GM11168 (cell line): ENCODE data around the gene HIP1R.
"Not testable (repeated sequence)": the region's sequence is repeated elsewhere in the genome, so short reads cannot be mapped to it uniquely, and the experiment has no call there.

ENCODE experiments used
- in situ Hi-C: fragments of 300-500 bp; cut with MboI; formaldehyde crosslinking; loops from one replicate; pipeline ENCODE4 v1.12.0; 2022; ENCODE audit warnings: low sequenced_read_pairs; ENCODE audit not compliant: unreplicated experiment

Gene HIP1R

DNA sequence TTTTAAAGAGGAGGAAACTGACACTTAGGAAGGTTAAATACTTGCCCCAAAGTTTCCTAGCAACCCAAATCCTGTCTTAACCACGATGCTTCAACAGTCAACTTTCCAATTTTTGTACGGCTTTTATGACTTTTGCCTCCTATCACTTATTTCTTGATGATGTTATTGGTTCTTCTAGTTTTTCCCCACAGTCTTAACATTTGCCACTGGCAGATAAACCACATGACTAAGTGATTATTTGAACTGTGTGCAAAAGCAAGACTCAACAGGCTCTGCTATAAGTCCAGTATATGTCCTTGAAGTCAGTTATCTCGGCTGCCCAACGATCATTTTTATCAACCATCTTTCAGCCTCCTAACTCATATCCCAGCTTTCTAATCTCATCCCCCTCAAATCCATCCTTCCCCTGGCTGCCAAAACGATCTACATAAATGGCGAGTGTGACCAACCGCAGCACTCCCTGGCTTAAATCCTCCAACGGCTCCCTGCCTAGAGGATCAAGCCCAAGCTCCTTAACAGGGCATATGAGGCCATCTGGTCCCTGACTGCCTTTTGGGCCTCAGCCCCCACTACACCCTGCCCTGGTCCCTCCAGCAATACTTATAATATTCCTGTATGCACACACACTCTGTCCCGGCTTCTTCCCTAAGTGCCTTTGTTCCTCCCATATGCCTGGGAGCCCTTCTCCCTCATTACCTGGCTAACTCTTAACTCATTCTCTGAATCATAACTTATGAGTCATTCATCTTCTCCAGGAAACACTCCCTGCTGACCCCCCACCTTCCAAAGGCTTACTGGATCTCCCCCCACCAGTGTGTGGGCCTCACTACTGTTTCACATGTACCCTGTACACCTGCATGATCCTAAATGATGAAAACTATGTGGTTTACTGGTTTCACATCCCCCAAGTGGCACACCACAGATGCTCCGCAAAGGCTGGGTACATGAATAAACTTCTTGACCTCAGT lies 51.9 kb downstream of the HIP1R start:
- in situ Hi-C loops, result no loop called here

DNA sequence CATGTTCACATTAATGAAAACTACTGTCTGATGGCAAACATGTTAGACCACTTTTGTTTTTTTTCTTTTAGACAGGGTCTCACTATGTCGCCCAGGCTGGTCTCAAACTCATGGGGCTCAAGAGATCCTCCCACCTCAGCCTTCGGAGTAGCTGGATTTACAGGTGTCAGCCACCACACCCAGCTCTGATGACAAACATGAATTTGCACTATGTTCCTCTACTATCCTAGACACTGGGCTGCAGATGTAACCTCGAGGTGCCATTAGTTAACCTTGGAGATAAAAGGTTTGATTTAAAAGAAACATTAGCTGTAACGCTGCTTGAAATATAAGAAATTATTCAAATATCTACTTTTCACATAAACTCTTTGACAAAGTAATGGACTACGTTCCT lies 52.6 kb downstream of the HIP1R start:
- in situ Hi-C loops, result no loop called here

DNA sequence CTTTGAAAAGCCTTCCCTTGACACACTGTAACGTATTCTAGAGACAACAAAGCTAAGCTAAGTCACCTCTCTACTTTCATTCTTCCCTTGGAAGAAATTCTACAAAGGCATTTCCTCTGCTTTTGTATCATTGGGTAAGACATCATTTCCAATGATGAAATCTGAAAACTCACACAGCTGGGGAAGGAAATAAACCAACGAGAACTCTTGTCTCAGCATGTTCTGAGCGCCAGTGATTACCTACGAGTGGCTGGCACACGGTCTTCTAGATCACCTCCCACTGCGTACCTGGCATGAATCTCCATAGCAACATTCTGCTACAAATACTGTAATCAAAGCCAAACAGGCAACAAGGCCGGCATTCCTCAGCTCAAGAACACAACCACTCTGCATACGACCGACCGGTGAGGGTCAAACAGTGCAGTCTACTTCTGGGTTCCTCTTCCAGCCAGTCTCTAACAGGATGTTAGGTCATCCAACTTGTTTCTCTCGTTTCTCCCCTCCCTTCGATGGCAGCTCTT lies 53.0 kb downstream of the HIP1R start:
- in situ Hi-C loops, result no loop called here

DNA sequence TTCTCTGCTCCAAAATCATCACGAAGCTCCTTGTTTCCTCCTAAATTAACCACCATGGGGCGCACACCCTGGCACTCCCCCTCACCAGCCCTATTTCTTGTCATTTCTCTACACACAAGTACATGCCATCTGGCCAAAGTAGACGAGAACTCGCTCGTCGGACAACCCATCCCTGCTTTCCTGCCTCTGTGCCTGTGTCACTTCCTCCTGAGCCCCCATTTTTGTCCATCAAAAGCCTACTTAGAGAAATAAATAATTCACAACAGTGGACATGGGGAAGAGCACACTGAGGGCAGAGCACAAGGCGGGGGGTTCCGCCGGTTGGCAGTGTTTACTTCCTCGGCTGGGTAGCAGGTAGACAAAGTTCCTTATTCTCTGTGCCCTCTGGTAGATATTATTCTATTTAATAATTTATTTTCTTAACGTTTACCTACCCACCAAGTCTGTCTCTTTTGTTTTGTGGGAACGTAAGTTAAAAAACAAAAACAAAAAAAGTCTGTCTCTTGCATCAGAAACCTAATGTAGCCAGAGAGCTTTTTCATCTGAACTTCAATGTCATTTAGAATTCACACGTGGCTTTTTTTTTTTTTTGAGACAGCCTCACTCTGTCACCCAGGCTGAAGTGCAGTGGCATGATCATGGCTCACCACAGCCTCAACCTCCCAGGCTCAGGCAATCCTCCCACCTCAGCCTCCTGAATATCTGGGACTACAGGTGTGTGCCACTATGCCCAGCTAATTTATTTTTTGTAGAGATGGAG lies 54.7 kb downstream of the HIP1R start:
- in situ Hi-C loops, result no loop called here

DNA sequence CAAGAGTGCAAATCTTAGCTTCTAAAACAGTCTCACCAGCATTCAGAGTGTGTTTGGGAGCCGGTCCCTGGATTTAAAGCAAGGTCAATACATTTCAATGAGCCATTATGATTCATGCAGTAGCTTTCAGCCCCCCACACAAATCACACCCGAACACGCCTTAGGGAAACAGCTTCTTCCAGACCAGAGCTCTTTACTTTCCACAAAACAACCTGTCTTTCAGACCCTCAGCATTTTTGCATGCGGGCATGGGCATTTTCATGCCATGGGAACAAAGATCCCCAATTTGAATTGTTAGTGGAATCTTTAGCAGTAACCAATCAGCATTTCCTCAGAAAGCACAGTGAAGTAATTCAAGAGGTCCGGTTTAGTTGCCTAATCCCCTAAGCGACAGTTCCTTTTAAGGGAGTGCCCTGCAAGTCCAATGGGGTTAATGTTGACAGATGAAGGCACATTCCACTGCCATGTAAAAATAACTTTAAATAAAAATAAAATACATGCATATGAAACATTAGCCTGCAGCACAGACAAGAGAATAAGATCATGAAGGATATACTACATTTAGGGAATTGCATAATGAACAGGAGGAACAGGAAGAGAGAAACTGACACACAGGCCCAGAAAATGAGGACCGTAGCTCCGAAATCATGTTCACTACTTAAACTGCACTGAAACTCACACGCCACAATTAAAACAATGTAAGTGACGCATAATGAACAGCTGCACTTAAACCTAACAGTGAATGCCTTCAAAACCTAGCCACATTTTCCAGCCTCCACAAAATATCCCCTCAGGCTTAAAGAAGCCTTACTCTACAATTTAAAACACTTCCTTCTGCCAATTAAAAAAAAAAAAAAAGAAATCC lies 56.6 kb downstream of the HIP1R start:
- in situ Hi-C loops, result no loop called here

DNA sequence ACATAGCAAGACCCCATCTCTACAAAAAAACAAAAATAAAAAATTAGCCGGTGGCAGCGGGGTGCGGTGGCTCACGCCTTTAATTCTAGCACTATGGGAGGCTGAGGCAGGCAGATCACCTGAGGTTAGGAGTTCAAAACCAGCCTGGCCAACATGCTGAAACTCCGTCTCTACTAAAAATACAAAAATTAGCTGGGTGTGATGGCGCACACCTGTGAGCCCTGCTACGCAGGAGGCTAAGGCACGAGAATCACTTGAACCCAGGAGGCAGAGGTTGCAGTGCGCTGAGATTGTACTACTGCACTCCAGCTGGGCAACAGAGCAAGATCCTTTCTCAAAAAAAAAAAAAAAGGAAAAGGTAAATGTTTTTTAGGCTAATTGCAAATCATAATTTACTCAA lies 57.5 kb downstream of the HIP1R start:
- in situ Hi-C loops, result not testable (repeated sequence)

DNA sequence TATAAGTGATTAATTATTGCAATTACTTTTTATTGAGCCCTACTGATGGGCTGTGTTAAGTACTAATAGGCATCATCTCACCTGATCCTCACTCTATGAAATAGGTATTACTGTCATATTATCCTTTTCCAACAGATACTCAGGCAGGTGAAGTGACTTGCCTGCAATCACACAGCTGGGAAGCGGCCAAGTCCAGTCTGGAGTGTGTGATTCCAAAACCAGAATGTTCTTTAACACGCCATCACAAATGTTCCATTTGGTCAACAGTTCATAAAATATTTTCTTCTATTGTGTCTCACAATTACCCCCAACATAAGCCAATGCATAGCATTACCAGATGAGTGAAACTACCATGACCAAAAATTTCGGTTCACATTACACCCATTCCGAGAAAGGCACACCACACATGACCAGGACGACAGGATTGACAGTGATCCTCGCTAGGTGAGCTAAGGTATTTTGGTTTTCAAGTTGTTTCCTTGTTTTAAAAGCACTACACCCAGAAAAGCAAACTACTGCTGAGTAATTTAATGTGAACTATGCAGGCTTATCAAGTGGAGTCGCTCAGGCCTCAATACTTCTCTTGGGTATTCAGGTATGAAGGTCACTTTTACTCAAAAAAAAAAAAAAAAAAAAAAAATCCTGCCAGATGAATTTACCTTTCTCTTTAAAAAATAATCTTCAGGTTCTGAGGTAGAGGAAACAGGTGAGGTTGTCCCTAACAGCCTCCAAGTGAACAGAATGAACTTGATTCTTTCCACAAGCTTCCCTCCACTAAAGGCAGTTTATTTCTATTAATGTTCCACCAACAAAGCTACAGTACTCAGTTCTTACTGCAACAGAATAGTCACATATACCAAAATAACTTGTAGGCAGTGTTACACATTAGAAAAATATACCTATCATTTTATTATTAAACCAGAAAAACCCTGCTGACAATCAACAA lies 58.2 kb downstream of the HIP1R start:
- in situ Hi-C loops, result no loop called here

DNA sequence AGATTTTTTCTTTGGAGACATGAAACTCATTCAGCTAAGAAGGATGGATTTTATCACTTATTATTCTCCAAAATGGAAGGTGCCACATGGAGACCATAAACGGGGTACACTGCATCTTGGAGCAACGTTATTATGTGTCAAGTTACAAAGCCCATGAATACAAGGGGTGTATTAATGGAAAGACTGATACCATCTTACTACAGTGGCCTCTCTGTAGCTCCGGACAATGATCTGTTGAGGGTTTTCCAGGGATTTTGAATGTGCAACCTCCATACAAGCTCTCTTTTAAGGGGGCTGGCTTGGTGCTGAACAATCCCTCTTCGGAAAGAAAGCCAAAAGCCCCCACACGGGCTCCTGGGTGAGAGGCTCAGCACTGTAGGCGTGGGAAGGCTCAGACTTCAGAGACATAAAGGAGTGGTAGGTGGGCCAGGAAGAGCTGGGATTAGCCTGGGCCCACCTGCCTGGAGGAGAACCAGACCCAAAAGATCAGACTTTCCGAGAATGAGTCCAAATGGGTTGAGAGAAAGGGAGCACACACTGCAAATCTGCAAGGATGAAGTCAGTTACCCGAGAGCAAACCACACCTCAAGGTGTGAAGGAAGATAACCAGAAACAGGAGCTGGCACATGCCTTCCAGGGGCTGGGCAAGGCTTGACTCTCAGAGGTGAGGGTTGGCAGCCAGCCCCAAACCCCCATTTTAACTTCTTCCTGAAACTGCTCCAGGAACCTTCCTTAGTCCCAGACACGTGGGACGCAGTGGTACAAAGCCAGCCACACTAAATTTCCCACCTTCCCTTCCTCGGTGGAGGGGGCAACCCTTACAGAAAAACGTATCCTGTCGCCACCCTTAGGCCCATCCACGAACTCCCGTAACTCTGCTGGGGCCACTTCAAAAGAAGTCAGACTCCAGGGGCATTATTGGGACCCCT lies 59.2 kb downstream of the HIP1R start:
- in situ Hi-C loops, result no loop called here

DNA sequence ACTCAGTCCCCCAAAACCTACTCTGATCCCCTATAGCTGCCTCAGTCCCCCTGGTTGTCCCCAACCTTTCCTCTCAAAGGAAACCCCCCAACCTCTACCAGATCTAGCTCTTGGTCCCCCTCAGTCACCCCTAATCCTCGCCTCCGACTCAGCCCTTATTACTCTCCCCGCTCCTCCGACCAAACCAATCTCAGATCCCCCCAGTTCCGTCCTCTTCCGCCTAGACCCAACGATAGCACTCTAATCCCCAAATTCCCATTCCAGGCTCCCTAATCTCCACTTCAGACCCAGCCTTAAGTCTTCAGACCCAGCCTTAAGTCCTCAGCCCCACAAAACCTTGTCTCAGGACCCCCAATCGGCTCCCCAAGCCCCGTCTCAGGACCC lies 60.1 kb downstream of the HIP1R start:
- in situ Hi-C loops, result no loop called here

DNA sequence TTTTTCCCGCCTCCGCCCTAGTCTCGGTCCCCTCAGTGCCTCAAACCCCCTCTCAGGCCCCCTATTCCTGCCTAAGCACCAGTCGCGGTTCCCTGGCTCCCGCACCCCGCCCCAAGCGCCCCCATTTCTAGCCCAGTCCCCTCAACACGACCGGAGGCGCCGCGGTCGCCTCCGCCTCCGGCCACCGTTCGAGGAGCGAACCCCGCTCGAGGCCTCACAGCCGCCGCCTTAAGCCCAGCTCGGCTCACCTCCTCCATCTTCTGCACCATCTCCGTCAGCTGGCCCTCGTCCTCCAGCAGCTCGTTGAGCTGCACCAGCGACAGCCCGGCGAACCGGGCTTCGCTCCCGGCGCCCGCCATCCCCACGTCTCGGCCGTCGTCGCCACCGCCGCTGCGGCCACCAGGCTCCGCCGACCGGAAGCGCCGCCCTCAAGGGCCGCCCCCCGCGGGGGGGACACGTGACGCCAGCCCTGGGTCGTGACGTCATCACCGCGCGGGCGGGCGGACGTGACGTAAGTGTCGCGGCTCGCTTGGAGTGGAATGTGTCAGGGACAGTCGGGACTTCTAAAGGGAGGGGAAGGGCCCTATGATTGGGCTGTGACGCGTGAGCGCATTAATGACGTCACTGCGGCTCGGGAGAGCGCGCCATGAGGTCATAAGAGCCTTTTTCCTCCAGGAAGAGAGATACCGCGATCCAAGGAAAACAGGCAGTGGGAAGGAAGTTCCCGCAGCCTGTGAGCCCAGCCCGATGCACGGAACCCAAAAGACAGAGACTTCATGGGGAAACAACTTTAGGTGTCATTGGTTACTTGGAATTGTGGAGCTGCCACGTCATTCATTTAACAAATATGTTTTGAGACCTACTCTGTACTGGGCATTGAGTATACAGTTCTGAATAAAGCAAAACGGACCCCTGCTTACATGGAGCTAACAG lies 60.7 kb downstream of the HIP1R start, which contains the start of gene VPS37B:
Gene VPS37B, minus strand, starts transcription at position 421 of the 933 bp plus-strand sequence. Its CDS starts 62 bp downstream, at position 359.
- in situ Hi-C loops, result no loop called here

DNA sequence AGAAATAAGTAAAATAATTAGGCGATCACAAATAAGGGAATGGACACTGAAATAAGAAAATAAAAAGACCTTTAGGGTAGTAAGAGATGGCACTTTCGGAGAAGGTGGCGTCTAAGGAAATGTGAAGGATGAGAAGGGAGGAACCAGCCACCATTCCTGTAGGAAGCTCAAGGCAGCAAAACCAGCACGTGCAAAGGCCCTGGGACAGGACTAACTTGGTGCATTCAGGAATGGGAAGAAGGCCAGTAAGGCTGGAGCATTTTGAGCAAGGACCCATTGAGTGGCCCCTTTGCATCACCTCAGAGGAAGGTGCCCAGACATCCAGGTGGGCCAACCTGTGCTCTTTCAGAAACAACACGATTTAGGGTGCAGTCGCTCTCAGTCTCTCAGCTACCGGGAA lies 61.4 kb downstream of the HIP1R start:
- in situ Hi-C loops, result no loop called here

DNA sequence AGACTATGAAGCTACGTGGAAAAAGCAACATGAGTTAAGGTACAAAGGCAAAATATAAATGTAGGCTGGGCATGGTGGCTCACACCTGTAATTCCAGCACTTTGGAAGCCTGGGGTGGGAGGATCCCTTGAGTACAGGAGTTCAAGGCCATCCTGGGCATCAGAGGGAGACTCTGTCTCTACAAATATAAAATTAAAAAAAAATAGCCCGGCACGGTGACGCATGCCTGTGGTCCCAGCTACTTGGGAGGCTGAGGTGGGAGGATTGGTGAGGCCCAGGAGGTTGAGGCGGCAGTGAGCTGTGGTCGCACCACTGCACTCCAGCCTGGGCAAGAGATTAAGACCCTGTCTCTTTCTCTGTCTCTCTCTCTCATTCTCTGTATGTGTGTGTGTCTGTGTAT lies 64.6 kb downstream of the HIP1R start:
- in situ Hi-C loops, result no loop called here

DNA sequence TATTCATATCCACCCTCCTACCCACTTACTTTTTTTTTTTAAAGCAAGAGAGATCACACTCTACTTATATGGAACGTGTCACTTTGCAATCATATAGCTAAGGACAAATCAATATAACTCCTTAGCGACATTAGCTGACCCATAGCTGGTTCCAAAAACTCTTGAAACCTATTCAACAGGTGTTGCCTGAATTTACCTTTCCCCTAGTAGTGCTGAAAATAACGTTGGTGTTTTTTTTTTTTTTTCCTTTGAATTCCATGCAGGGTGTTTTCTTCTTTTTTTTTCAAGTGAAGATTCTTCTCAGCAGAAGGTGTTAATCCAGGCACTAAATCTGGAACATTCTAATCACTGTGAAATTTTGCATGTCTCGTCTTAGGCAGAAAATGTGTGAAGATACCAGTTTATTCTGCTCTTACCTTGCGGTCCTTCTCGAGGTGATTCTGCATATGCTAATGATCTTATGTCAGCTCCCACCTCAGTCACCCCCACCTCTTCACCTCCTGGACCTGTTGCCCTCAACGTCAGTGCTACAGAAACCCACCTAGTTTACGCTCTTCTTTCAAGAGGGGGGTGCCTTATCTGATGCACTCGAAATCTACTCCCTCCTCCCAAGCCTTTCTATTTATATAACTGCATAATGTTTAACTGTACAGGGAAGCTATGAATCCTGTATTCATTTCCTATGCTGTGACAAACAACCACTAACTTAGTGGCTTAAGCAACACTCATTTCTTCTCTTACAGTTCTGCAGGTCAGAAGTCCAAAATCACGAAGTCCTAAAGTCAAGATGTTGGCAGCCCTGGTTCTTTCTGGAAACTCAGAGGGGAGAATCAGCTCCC lies 67.8 kb downstream of the HIP1R start:
- in situ Hi-C loops, result no loop called here

DNA sequence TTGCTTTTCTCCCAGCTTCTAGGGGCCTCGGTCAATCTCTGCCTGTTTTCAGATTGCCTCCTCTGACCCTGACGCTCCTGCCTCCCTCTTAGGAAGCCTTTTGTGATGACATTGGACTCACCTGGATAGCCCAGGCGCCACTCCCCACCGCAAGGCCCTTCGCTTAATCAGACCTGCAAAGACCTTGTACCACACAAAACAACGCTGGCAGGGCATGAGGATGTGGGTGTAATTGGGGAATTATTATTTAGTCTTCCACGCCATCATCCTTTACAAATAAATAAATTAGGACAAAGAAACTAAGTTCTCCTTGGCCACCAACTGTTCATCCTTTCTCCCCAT lies 68.4 kb downstream of the HIP1R start:
- in situ Hi-C loops, result no loop called here

DNA sequence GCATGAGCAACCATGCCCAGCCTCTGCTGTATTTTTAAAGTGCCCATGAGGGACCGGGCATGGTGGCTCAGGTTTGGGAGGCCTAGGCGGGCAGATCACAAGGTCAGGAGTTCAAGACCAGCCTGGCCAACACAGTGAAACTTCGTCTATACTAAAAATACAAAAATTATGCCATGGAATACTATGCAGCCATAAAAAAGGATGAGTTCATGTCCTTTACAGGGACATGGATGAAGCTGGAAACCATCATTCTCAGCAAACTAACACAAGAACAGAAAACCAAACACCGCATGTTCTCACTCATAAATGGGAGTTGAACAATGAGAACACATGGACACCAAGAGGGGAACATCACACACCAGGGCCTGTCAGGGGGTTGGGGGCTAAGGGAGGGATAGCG lies 70.0 kb downstream of the HIP1R start:
- in situ Hi-C loops, result not testable (repeated sequence)

DNA sequence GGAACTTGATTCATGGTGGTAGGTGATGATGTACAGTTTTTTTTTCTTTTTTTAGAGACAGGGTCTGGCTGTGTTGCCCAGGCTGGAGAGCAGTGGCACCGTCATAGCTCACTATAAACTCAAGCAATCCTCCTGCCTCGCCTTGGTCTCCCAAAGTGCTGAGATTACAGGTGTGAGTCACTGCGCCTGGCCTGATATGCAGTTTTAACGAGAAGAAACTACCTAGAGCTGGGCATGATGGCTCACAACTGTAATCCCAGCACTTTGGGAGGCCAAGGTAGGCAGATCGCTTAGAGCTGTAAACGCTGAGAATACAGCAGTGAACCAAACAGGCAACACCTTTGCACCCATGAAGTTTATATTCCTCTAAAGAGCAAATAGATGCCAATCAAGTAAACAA lies 73.7 kb downstream of the HIP1R start:
- in situ Hi-C loops, result no loop called here
